Sciatic nerve (tissue), 2 donors: ENCODE data around the gene PPP1R7. TPM values are rescaled to one million over a fixed set of nuclear protein-coding genes. Genes with fewer than 3 reads are reported as not detected.

Source experiments
- ATAC-seq: fragments of 200-7000 bp; cut with Tn5 transposase; one replicate; pipeline ENCODE4 v1.9.1; 2020; ENCODE audit warnings: mild to moderate bottlenecking, moderate library complexity
- DNase-seq: peaks from one replicate; pipeline ENCODE4 v3.0.0-alpha.2; 2020; ENCODE audit warnings: low spot score
- intact Hi-C: fragments of 100-400 bp; cut with DNase I; formaldehyde crosslinking; loops from one replicate; pipeline ENCODE4 v1.14.2; 2022
- total RNA-seq: library from RNA; stranded (reverse); fragmentation: NEBNext Ultra II Directional; extraction: Animal tissue kit (Norgen Biotek cat#: 25700); gene quantifications from one replicate; pipeline ENCODE4 v1.2.1, GENCODE V29; 2021
- donor health status: DM: no; HTN: no; CAD: no.
- donor health status: DM: no; HTN: no; CAD: no.

PPP1R7 gene
- total RNA-seq, 1 donor from 2014 or later: 45.3 TPM

- intact Hi-C loops: no loop called here
- no peak for ATAC-seq
- DNase-seq: peak; percentile 23
Measured at GRCh38 chr2:241118737-241119505, 31.3 kb upstream of the PPP1R7 start.

DNA sequence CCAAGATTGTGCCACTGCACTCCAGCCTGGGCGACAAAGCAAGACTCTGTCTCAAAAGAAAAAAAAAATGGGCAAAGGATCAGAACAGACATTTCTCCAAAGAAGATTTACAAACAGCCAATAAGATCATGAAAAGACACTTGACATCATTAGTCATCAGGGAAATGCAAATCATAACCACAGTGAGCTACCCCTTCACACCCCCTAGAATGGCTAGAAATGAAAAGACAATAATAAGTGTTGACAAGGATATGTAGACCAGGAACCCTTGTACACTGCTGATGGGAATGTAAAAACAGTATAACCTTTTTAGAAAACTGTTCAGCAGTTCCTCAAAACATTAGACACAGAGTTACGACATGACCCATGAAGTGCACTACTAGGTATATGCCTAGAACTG, 29.8 kb upstream of the PPP1R7 start:
- intact Hi-C loops: no loop called here
- DNase-seq (no peak), ATAC-seq (no peak)

DNA sequence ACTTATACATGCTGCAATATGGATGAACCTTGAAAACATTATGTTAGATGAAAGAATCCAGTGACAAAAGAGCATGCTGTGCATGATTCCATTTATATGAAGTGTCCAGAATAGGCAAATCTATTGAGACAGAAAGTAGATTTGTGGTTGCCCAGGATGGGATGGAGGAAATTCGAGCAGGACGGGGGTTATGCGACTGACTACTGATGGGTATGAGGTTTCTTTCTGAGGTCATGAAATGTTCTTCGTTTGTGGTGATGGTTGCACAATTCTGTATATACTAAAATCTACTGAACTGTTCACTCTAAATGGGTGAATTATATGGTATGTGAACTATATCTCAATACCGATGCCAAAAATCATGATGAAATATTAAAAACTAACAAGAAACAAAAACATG, 29.3 kb upstream of the PPP1R7 start:
- intact Hi-C loops: no loop called here
- no peak for DNase-seq
- ATAC-seq: no peak

- ATAC-seq: no peak
- DNase-seq: peak; percentile 42
- intact Hi-C loops: no loop called here
Measured at GRCh38 chr2:241122376-241123002, 27.8 kb upstream of the PPP1R7 start.

- peak; percentile 52 for ATAC-seq
- intact Hi-C loops: no loop called here
- peak; percentile 56 for DNase-seq
Measured at GRCh38 chr2:241123816-241124536, 26.3 kb upstream of the PPP1R7 start.

- no peak for ATAC-seq
- intact Hi-C loops: no loop called here
- peak; percentile 42 for DNase-seq
Measured at GRCh38 chr2:241125626-241126025, 24.6 kb upstream of the PPP1R7 start.

DNA sequence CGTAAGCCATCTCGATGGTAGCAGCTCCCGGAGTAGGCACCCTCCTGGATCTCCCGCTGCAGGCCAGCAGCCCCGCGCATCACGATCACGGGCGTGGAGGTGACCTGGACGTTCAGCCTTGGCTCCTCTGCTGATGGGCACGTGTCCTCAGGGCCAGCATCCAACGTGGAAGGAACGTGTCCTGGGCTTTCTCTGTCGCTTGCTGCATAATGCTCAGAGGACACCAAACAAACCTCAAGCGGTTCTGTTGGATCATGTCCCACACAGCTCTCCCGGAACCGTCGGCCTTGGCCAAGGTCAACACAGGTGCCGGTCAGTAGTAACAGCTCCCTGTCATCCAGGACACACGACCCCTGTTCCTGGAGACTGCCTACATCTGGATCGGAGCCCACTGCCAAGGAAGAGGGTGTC, 24.1 kb upstream of the PPP1R7 start:
- peak; percentile 37 for DNase-seq
- intact Hi-C loops: no loop called here
- no peak for ATAC-seq

GRCh38 chr2:241126771-241127202, 23.5 kb upstream of the PPP1R7 start:
- intact Hi-C loops: no loop called here
- DNase-seq (peak; percentile 38), ATAC-seq (no peak)

- intact Hi-C loops: no loop called here
- ATAC-seq: no peak
- DNase-seq: peak; percentile 23
Measured at GRCh38 chr2:241128266-241128665, 22.0 kb upstream of the PPP1R7 start.

GRCh38 chr2:241129086-241129871, 21.0 kb upstream of the PPP1R7 start:
- intact Hi-C loops: no loop called here
- peak; percentile 36 for DNase-seq
- ATAC-seq: no peak

- DNase-seq (peak; percentile 35), ATAC-seq (no peak)
- intact Hi-C loops: no loop called here
Measured at GRCh38 chr2:241130316-241130715, 20.0 kb upstream of the PPP1R7 start.

DNA sequence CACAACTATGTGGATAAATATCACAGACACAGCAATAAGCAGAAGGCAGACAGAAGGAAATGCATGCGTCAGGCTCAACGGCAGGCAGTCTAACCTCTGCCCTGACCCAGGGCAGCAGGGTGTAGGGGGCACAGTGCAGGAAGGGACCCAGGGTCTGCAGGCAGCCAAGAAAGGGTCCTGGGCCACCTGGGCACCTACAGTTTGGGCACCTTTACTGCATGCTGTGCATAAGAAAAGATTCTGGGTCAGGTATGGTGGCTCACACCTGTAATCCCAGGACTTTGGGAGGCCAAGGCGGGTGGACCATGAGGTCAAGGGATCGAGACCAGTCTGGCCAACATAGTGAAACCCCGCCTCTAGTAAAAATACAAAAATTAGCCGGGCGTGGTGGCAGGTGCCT, 18.7 kb upstream of the PPP1R7 start:
- DNase-seq: peak; percentile 23
- intact Hi-C loops: no loop called here
- no peak for ATAC-seq

- intact Hi-C loops: no loop called here
- ATAC-seq: no peak
- DNase-seq: peak; percentile 26
Measured at GRCh38 chr2:241132538-241133435, 17.5 kb upstream of the PPP1R7 start.

GRCh38 chr2:241133436-241133820, 16.8 kb upstream of the PPP1R7 start:
- no peak for ATAC-seq
- intact Hi-C loops: no loop called here
- peak; percentile 36 for DNase-seq

DNA sequence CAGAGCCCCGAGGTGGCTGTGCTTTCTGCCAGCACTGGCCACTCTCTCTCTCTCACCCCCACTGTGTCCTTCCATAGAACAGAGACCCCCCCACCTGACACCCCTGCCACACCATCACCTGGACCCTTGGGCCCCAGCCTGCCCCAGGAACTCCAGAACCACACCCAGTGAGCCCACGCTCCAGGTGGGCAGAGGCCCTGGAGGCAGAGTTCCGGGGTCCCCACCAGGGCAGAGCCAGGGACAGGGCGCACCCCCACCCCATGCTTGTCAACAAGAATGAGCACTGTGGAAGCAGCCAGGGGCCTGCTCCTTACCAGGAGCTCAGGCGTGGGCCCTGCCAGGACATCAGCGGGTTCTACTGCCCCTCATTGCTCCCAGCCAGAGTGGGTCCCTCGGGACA, 15.6 kb upstream of the PPP1R7 start:
- no peak for ATAC-seq
- intact Hi-C loops: no loop called here
- DNase-seq: peak; percentile 57

DNA sequence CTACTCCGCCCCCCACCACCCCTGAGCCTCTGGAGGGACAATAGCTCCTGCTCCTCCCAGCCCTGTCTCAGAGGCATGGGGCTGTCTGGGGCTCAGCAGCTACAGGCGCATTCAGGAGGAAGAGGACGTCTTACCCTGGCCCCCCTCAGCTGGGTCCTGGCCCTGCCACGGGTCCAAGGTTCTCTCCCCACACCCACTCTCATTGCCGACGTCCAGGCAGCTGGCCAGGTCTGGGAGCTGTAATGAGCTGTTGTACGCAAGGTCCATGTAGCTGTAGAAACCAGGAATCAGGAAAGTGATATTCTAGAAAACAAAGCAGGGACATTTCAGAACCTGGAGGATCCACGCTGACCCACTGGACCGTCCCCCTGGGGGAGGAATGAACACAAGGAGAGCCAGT, 14.5 kb upstream of the PPP1R7 start:
- intact Hi-C loops: no loop called here
- peak; percentile 36 for DNase-seq

DNA sequence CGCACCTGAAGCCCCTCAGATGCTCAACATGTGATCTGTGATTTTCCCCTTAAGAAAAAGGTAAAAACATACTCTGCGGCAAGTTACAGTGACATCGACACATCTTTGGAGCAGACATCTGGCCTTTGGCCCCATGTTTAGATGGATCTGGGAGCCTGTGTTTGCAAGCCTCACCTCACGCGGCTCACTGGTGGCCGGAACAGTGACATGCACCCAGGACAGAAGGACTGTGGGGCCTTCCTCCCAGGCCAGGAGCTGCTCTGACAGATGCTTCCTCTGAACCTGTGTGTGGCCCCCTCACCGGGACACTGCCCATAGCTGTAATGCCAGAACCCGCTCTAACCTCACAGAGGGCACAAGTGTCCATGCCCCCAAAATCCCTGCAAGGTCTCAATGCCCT, 14.1 kb upstream of the PPP1R7 start:
- DNase-seq (peak; percentile 25), ATAC-seq (no peak)
- intact Hi-C loops: no loop called here

More for the DNA sequence above, 14.5 kb upstream of the PPP1R7 start:
- no peak for ATAC-seq

- intact Hi-C loops: no loop called here
- ATAC-seq (no peak), DNase-seq (peak; percentile 43)
Measured at GRCh38 chr2:241136661-241137260, 13.5 kb upstream of the PPP1R7 start.
